Midbrain (tissue), 1 donor: ENCODE results near the gene CALR.
A peak's percentile ranks its signal among the peaks of the same experiment; 100 is the strongest.
"Not testable (repeated sequence)": the region's sequence is repeated elsewhere in the genome, so short reads cannot be mapped to it uniquely, and the experiment has no call there.

Experiments used
- DNase-seq: peaks from one replicate; lab custom pipeline; 2025; lab: John Stamatoyannopoulos, UW

Gene CALR

GRCh38 chr19:12952488-12953137, 14.2 kb downstream of the CALR start:
- DNase-seq = no peak

GRCh38 chr19:12953138-12953798, 14.9 kb downstream of the CALR start:
- DNase-seq = no peak

- no peak for DNase-seq
Observed at GRCh38 chr19:12953799-12954611, 15.6 kb downstream of the CALR start.

- DNase-seq = no peak
Observed at GRCh38 chr19:12954612-12954962, 16.2 kb downstream of the CALR start.

- DNase-seq = not testable (repeated sequence)
Observed at GRCh38 chr19:12955575-12955974, 17.2 kb downstream of the CALR start.

GRCh38 chr19:12955996-12956395, 17.6 kb downstream of the CALR start:
- no peak for DNase-seq

GRCh38 chr19:12956446-12957388, 18.3 kb downstream of the CALR start, which contains the start of gene GADD45GIP1:
Gene GADD45GIP1, minus strand, starts transcription at chr19:12957223. Its CDS starts 11 bp downstream, at chr19:12957212.
- peak; percentile 56 for DNase-seq

GRCh38 chr19:12957389-12957952, 19.1 kb downstream of the CALR start:
- DNase-seq = not testable (repeated sequence)

GRCh38 chr19:12959481-12959880, 21.1 kb downstream of the CALR start:
- DNase-seq = no peak

GRCh38 chr19:12965017-12965811, 26.8 kb downstream of the CALR start:
- peak; percentile 72 for DNase-seq

GRCh38 chr19:12965812-12966135, 27.4 kb downstream of the CALR start:
- no peak for DNase-seq

GRCh38 chr19:12967907-12968306, 29.5 kb downstream of the CALR start:
- no peak for DNase-seq

GRCh38 chr19:12969292-12969988, 31.0 kb downstream of the CALR start, which contains the start of gene DAND5:
Gene DAND5, plus strand, starts transcription at chr19:12969576. Its CDS starts 85 bp downstream, at chr19:12969661.
- peak; percentile 63 for DNase-seq

- no peak for DNase-seq
Observed at GRCh38 chr19:12970070-12970820, 31.8 kb downstream of the CALR start.

- DNase-seq = no peak
Observed at GRCh38 chr19:12973236-12973635, 34.8 kb downstream of the CALR start.

GRCh38 chr19:12974301-12975220, 36.2 kb downstream of the CALR start:
- DNase-seq = no peak

- DNase-seq = no peak
Observed at GRCh38 chr19:12975221-12975741, 36.9 kb downstream of the CALR start.

GRCh38 chr19:12976109-12976508, 37.7 kb downstream of the CALR start:
- not testable (repeated sequence) for DNase-seq
